Activated naive CD8-positive, alpha-beta T cell treated with anti-CD3 and anti-CD28 coated beads, Interleukin-2, amount 10 ng/mL, durations not matched to agents 7 days and 5 days (primary cell): ENCODE data around the gene TRIL. TPM values are rescaled to one million over a fixed set of nuclear protein-coding genes. Genes with fewer than 3 reads are reported as not detected.

Experiments
- ATAC-seq: fragments of 150-1000 bp; cut with Tn5 transposase; one replicate; pipeline ENCODE4 v1.10.0; 2021; ENCODE audit warnings: low read depth, moderate library complexity
- POLR2A ChIA-PET: fragments of 350-600 bp; sonication (Branson Sonifier 250); formaldehyde crosslinking; loops from one replicate; lab custom pipeline; 2021; ENCODE audit warnings: antibody characterized with exemption; lab: Charles Lee
- DNase-seq: peaks from one replicate; pipeline ENCODE4 v3.0.0; 2021
- H3K27ac Mint-ChIP-seq: one replicate; pipeline ENCODE4 v1.8.0; 2022; ENCODE audit warnings: mild to moderate bottlenecking, mixed read lengths
- H3K27me3 Mint-ChIP-seq: one replicate; pipeline ENCODE4 v1.8.0; 2022; ENCODE audit warnings: mild to moderate bottlenecking, moderate library complexity, mixed read lengths
- H3K36me3 Mint-ChIP-seq: one replicate; pipeline ENCODE4 v1.8.0; 2021; ENCODE audit warnings: mild to moderate bottlenecking, mixed read lengths
- H3K4me1 Mint-ChIP-seq: one replicate; pipeline ENCODE4 v1.8.0; 2021; ENCODE audit warnings: mixed read lengths
- H3K4me3 Mint-ChIP-seq: one replicate; pipeline ENCODE4 v1.8.0; 2022; ENCODE audit warnings: mild to moderate bottlenecking, moderate library complexity, mixed read lengths
- H3K9me3 Mint-ChIP-seq: one replicate; pipeline ENCODE4 v1.8.0; 2021; ENCODE audit warnings: mixed read lengths
- total RNA-seq, 2 experiments: library from RNA; stranded (reverse); gene quantifications; one replicate each; pipeline ENCODE4 v1.2.3, GENCODE V29; 2021

The TRIL gene, protein sequence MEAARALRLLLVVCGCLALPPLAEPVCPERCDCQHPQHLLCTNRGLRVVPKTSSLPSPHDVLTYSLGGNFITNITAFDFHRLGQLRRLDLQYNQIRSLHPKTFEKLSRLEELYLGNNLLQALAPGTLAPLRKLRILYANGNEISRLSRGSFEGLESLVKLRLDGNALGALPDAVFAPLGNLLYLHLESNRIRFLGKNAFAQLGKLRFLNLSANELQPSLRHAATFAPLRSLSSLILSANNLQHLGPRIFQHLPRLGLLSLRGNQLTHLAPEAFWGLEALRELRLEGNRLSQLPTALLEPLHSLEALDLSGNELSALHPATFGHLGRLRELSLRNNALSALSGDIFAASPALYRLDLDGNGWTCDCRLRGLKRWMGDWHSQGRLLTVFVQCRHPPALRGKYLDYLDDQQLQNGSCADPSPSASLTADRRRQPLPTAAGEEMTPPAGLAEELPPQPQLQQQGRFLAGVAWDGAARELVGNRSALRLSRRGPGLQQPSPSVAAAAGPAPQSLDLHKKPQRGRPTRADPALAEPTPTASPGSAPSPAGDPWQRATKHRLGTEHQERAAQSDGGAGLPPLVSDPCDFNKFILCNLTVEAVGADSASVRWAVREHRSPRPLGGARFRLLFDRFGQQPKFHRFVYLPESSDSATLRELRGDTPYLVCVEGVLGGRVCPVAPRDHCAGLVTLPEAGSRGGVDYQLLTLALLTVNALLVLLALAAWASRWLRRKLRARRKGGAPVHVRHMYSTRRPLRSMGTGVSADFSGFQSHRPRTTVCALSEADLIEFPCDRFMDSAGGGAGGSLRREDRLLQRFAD
- not detected for total RNA-seq

- Mint-ChIP-seq H3K27ac (peak within 1 kb of the TSS; percentile 36), H3K4me3 (peak within 1 kb of the TSS; percentile 40), H3K4me1 (peaks cover 6% of the 10 kb centered on the region), H3K27me3 (peaks cover 55% of the 10 kb centered on the region), H3K9me3 (no peaks in the 10 kb centered on the region), H3K36me3 (peaks cover 2% of the 10 kb centered on the region)
- peak; percentile 40 for DNase-seq
- POLR2A ChIA-PET = no interaction called here
- no peak for ATAC-seq
Measured at GRCh38 chr7:28958235-28958979, at the start of gene TRIL. TSS of gene TRIL (minus strand) at chr7:28958330. CDS start at chr7:28958046, 284 bp downstream.

DNA sequence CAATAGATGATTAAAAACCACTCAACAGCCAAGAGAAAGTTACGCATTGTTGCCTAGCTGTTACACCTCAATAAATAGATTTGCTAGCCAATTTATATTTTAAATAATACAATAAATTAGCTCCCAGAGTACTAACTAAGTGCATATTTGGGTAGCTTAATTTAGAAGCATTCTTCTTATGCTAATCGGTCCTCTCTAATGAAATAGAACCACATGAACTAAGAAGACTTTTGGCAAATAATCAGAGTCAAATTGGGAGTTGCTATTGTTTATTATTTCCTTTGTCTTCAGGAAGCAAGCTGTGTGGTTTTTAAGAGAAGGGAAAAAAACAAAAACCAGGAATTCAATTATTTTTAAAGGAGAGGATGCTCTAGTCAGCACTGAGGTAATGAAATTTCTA lies 49.0 kb upstream of the TRIL start:
- POLR2A ChIA-PET = no interaction called here
- Mint-ChIP-seq H3K4me1 (no peaks in the 10 kb centered on the region), H3K4me3 (no peak overlapping the region)

GRCh38 chr7:29005829-29006228 lies 47.7 kb upstream of the TRIL start:
- H3K9me3 Mint-ChIP-seq = no peaks in the 10 kb centered on the region
- H3K4me3 Mint-ChIP-seq = no peak overlapping the region
- H3K27ac Mint-ChIP-seq = no peak overlapping the region
- DNase-seq (no peak), ATAC-seq (no peak)
- H3K4me1 Mint-ChIP-seq = no peaks in the 10 kb centered on the region
- POLR2A ChIA-PET = no interaction called here
- H3K27me3 Mint-ChIP-seq = peaks cover 8% of the 10 kb centered on the region
- no peaks in the 10 kb centered on the region for H3K36me3 Mint-ChIP-seq

More for the DNA sequence above, 49.0 kb upstream of the TRIL start:
- Mint-ChIP-seq H3K27ac (no peak overlapping the region), H3K36me3 (no peaks in the 10 kb centered on the region), H3K27me3 (peaks cover 8% of the 10 kb centered on the region), H3K9me3 (no peaks in the 10 kb centered on the region)
- DNase-seq (no peak), ATAC-seq (no peak)

DNA sequence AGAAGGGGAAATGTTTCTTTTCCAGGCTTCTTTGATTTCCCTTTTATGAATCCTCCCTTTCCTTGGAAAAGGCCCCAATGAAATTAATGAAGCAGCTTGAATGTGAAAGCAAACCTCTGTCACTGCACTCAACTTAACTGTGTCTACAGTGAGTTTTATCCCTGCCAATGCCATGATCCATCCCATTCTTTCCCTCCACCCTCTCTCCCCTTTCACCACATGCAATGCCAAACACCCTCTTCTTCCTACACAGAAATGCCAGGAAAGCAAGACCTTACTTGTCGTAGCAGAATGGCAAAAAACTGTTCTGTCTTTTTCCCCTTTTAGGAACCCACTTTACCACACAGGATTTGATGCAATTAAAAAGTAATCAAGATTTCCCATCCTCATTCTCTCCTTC lies 47.3 kb upstream of the TRIL start:
- no peaks in the 10 kb centered on the region for H3K4me1 Mint-ChIP-seq
- ATAC-seq (no peak), DNase-seq (no peak)
- no peaks in the 10 kb centered on the region for H3K36me3 Mint-ChIP-seq
- POLR2A ChIA-PET = no interaction called here
- H3K27me3 Mint-ChIP-seq = peaks cover 8% of the 10 kb centered on the region
- H3K9me3 Mint-ChIP-seq = no peaks in the 10 kb centered on the region
- no peak overlapping the region for H3K4me3 Mint-ChIP-seq
- H3K27ac Mint-ChIP-seq = no peak overlapping the region

- no peak for ATAC-seq
- no peaks in the 10 kb centered on the region for H3K36me3 Mint-ChIP-seq
- H3K4me1 Mint-ChIP-seq = no peaks in the 10 kb centered on the region
- no peak overlapping the region for H3K27ac Mint-ChIP-seq
- DNase-seq = no peak
- H3K27me3 Mint-ChIP-seq = peaks cover 8% of the 10 kb centered on the region
- no peak overlapping the region for H3K4me3 Mint-ChIP-seq
- POLR2A ChIA-PET = no interaction called here
- no peaks in the 10 kb centered on the region for H3K9me3 Mint-ChIP-seq
Measured at GRCh38 chr7:29003703-29004102, 45.6 kb upstream of the TRIL start.

DNA sequence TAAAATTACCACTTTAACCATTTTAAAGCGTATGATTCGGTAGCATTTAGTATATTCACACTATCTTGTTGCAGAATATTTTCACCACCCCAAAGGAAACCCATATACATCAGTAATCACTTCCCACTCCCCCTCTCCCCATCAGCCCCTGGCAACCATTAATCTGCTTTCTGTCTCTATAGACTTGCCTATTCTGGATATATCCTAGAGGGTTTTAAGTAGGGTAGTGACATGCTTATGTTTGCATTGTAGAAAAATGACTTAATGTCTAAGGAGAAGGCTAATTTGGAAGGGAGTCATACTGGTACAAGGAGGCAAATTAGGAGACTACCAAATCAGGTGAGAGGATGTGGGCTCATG lies 42.6 kb upstream of the TRIL start:
- POLR2A ChIA-PET = no interaction called here
- H3K27me3 Mint-ChIP-seq = peaks cover 6% of the 10 kb centered on the region

GRCh38 chr7:28999895-29000716 lies 42.0 kb upstream of the TRIL start:
- ATAC-seq (no peak), DNase-seq (no peak)
- POLR2A ChIA-PET = no interaction called here
- Mint-ChIP-seq H3K27me3 (peaks cover 6% of the 10 kb centered on the region), H3K9me3 (no peaks in the 10 kb centered on the region), H3K36me3 (no peaks in the 10 kb centered on the region), H3K27ac (no peak overlapping the region), H3K4me1 (no peaks in the 10 kb centered on the region), H3K4me3 (no peak overlapping the region)

More for the DNA sequence above, 42.6 kb upstream of the TRIL start:
- no peaks in the 10 kb centered on the region for H3K36me3 Mint-ChIP-seq
- ATAC-seq = no peak
- H3K4me1 Mint-ChIP-seq = no peaks in the 10 kb centered on the region
- H3K27ac Mint-ChIP-seq = no peak overlapping the region
- H3K9me3 Mint-ChIP-seq = no peaks in the 10 kb centered on the region
- no peak for DNase-seq
- H3K4me3 Mint-ChIP-seq = no peak overlapping the region

- no peak for ATAC-seq
- no peaks in the 10 kb centered on the region for H3K9me3 Mint-ChIP-seq
- POLR2A ChIA-PET = no interaction called here
- H3K4me3 Mint-ChIP-seq = no peak overlapping the region
- H3K27ac Mint-ChIP-seq = no peak overlapping the region
- peaks cover 7% of the 10 kb centered on the region for H3K27me3 Mint-ChIP-seq
- H3K4me1 Mint-ChIP-seq = no peaks in the 10 kb centered on the region
- DNase-seq = no peak
- no peaks in the 10 kb centered on the region for H3K36me3 Mint-ChIP-seq
Measured at GRCh38 chr7:28999427-28999826, 41.3 kb upstream of the TRIL start.

DNA sequence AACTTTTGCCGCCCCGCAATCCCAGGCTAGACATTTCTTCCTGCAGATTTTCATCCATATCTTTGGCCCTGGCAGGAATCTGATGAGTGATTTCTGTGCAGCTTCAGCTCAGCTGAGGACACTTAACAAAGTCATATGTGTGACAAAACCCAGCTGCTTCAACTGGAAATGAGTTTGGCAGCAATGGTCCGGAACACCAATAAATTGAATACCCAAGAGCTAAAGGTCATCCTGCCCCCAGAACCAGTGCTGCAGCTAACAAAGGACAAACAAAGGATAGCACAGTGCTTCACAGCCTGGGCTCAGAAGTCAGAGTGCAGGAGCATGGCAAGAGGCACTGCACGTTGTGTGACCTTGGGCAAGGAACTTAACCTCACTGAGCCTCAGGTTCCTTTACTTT lies 40.0 kb upstream of the TRIL start:
- DNase-seq = no peak
- Mint-ChIP-seq H3K9me3 (no peaks in the 10 kb centered on the region), H3K27ac (no peak overlapping the region), H3K4me3 (no peak overlapping the region), H3K27me3 (peaks cover 9% of the 10 kb centered on the region), H3K36me3 (no peaks in the 10 kb centered on the region), H3K4me1 (no peaks in the 10 kb centered on the region)
- POLR2A ChIA-PET = no interaction called here
- ATAC-seq = no peak

- Mint-ChIP-seq H3K4me3 (no peak overlapping the region), H3K36me3 (no peaks in the 10 kb centered on the region), H3K4me1 (no peaks in the 10 kb centered on the region), H3K27me3 (peaks cover 7% of the 10 kb centered on the region), H3K27ac (no peak overlapping the region), H3K9me3 (no peaks in the 10 kb centered on the region)
- no peak for ATAC-seq
- POLR2A ChIA-PET = no interaction called here
- no peak for DNase-seq
Measured at GRCh38 chr7:28996836-28997235, 38.7 kb upstream of the TRIL start.

DNA sequence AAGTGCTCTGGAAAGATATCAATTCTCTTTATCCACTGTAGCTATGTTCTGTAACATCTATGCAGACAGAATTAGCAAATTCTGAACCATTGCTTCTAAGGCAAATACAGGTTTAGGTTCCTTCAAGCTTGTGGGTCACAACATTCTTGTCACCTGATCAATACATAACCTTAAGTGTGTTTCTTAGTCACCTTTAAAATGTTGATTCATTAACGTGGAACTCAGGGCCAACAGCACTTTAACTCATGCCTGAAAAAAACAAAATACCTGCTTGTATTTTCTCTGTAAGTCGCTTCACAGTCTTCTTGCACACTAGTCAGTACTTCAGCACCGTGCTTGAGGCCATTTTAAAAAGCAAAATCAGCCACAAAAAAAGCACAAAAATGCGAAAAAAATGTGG lies 35.2 kb upstream of the TRIL start:
- POLR2A ChIA-PET = no interaction called here
- Mint-ChIP-seq H3K27ac (no peak overlapping the region), H3K27me3 (peaks cover 7% of the 10 kb centered on the region), H3K4me3 (no peak overlapping the region), H3K9me3 (no peaks in the 10 kb centered on the region), H3K36me3 (no peaks in the 10 kb centered on the region), H3K4me1 (no peaks in the 10 kb centered on the region)
- no peak for ATAC-seq
- no peak for DNase-seq

DNA sequence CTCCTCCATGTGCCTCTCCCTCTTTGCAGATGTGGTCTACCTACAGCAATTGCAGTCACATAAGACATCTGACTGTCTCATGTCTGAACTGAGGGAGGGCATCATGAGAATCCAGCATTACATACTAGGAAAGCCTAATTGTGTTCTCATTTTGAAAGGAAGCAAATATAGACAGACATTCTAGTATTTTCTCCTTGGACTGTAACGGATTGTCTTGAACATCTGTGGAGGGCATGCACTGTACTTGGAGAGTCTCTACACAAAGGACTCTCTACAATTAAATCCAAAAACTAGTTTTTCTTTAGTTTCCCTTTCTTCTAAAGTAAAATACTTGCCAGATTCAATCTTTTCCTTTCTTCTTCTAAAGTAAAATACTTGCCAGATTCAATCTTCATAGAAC lies 34.7 kb upstream of the TRIL start:
- no peak overlapping the region for H3K27ac Mint-ChIP-seq
- H3K4me3 Mint-ChIP-seq = no peak overlapping the region
- no peak for DNase-seq
- H3K9me3 Mint-ChIP-seq = no peaks in the 10 kb centered on the region
- no peaks in the 10 kb centered on the region for H3K4me1 Mint-ChIP-seq
- H3K36me3 Mint-ChIP-seq = no peaks in the 10 kb centered on the region
- H3K27me3 Mint-ChIP-seq = peaks cover 7% of the 10 kb centered on the region
- POLR2A ChIA-PET = no interaction called here
- ATAC-seq = no peak
